ENCODE data around the gene GAREM2.

DNA sequence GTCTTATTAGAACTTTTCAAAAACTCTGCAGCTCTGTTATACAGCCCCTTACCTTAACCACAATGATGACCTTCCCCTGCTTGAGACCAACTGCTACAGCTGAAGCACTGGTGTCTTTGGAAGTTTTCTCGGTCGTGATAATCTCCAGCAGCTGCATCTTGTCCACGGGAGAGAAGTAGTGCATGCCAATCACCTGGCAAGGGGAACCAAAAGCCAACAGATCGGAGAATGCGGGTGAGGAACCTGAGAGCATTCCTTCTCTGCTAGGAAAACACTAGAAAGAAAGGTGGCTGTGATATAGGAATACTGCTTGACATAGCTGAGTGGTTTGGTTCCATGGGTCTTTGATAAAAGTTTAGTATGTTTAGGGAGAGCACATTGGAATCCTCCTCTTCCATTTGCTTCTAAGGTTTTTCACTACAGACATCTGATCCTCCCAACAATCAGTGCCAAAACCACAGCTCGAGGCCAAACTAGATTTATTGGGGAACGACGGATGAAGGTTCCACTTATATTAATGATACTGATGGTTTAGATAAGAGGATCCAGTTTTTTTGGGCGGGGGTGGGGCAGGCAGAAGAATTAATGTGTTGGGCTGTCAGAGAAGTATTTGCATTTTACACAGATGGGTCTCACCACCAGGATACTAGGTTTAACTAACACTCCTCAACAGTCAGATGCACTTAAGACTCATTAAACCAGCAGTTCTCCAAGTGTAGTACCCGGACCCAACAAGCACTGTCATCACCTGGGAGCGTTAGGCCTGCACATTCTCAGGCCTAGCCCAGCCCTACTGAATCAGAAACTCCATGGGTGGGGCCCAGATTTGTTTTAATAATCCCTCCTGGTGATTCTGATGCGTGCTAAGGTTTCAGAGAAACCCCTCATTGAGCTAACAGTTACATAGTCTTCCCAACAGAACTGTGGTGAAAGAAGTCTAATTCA is 22.4 kb downstream of the GAREM2 start:
- TF ChIP-seq CTCF (IDR thresholded peaks at IDR 0.05), result no peak
- TF ChIP-seq POLR2A (IDR thresholded peaks at IDR 0.05), result no peak

All from adrenal gland (tissue), 5 donors.